Activated naive CD8-positive, alpha-beta T cell (primary cell): Measurements from ENCODE around the gene KPNA1.

ENCODE experiments used
- H3K27ac Mint-ChIP-seq: one replicate; pipeline ENCODE4 v1.8.0; 2021; ENCODE audit warnings: mixed read lengths
- H3K27me3 Mint-ChIP-seq: one replicate; pipeline ENCODE4 v1.8.0; 2021; ENCODE audit warnings: mixed read lengths
- H3K36me3 Mint-ChIP-seq: one replicate; pipeline ENCODE4 v1.8.0; 2021; ENCODE audit warnings: mixed read lengths
- H3K4me1 Mint-ChIP-seq: one replicate; pipeline ENCODE4 v1.8.0; 2021; ENCODE audit warnings: low read depth, mixed read lengths
- H3K4me3 Mint-ChIP-seq: one replicate; pipeline ENCODE4 v1.8.0; 2021; ENCODE audit warnings: mild to moderate bottlenecking, mixed read lengths
- H3K9me3 Mint-ChIP-seq: one replicate; pipeline ENCODE4 v1.8.0; 2021; ENCODE audit warnings: low read depth, mixed read lengths

KPNA1 gene

DNA sequence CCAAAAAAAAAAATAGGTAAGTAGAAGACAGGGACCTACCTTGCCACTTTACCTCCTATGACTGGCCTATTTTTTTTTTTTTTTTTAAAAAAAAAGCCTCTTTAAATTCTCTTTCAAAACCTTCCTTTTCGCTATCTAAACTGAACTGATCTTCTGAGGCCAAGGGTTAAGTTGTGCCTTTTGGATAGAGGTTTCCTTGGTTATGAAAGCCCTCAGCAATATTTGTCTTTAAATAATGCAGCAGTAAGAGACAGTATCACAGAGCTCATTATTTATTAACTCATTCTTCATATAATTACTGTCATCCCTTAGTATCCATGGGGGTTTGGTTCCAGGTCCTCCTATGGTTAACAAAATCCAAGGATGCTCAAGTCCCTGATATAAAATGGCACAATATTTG, 140.7 kb downstream of the KPNA1 start:
- H3K27ac Mint-ChIP-seq = no peak overlapping the region
- no peak overlapping the region for H3K4me3 Mint-ChIP-seq
- peaks cover 14% of the 10 kb centered on the region for H3K36me3 Mint-ChIP-seq
- no peaks in the 10 kb centered on the region for H3K9me3 Mint-ChIP-seq
- H3K27me3 Mint-ChIP-seq = no peaks in the 10 kb centered on the region
- H3K4me1 Mint-ChIP-seq = peaks cover 12% of the 10 kb centered on the region
